ENCODE results near the gene DUS1L.
"Not testable (repeated sequence)": the region's sequence is repeated elsewhere in the genome, so short reads cannot be mapped to it uniquely, and the experiment has no call there.

DNA sequence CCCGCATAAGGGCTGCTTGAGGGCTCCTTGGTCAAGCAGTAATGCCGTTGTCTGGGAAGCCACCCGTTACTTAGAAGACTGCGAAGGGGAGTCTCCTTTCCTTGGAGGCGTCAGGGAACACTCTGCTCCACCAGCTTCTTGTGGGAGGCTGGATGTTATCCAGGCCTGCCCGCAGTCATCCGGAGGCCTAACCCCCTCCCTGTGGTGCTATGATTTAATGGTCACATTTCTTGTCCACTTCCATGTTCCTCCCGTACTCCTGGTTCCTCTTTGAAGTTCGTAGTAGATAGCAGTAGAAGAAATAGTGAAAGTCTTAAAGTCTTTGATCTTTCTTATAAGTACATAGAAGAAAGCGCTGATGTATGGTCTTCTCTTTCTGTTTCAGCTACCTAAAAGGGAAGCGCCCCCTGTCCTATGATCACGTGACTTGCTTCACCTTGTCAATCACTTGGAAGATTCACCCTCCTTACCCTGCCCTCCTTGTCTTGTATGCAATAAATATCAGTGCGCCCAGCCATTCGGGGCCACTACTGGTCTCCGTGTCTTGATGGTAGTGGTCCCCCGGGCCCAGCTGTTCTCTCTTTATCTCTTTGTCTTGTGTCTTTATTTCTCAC is 26.7 kb downstream of the DUS1L start:
- TF ChIP-seq, protein P1, sequence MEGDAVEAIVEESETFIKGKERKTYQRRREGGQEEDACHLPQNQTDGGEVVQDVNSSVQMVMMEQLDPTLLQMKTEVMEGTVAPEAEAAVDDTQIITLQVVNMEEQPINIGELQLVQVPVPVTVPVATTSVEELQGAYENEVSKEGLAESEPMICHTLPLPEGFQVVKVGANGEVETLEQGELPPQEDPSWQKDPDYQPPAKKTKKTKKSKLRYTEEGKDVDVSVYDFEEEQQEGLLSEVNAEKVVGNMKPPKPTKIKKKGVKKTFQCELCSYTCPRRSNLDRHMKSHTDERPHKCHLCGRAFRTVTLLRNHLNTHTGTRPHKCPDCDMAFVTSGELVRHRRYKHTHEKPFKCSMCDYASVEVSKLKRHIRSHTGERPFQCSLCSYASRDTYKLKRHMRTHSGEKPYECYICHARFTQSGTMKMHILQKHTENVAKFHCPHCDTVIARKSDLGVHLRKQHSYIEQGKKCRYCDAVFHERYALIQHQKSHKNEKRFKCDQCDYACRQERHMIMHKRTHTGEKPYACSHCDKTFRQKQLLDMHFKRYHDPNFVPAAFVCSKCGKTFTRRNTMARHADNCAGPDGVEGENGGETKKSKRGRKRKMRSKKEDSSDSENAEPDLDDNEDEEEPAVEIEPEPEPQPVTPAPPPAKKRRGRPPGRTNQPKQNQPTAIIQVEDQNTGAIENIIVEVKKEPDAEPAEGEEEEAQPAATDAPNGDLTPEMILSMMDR (IDR thresholded peaks at IDR 0.05), result not testable (repeated sequence)
- not testable (repeated sequence) for TF ChIP-seq POLR2A (IDR thresholded peaks at IDR 0.05)
